Measurements from ENCODE around the gene GOLGA7B.

GRCh38 chr10:97812696-97813095, 36.9 kb upstream of the GOLGA7B start:
- no peak for TF ChIP-seq CTCF (IDR thresholded peaks at IDR 0.05; ENCODE audit: low read depth, low read length, poor library complexity, severe bottlenecking)
- TF ChIP-seq EZH2phosphoT487 (IDR thresholded peaks at IDR 0.05; ENCODE audit: borderline replicate concordance, low read length), result no peak

All from DOHH2 (cell line).